GM23338 (cell line): ENCODE measurements around the gene DGKD. TPM values are rescaled to one million over a fixed set of nuclear protein-coding genes. Genes with fewer than 3 reads are reported as not detected.

ENCODE experiments used
- ATAC-seq: fragments of 200-7000 bp; cut with Tn5 transposase; 3 replicates; pipeline ENCODE4 v1.9.1; 2020
- DNase-seq: peaks from one replicate; pipeline ENCODE4 v3.0.0-alpha.2; 2015; ENCODE audit warnings: low spot score
- H2AFZ ChIP-seq: fragments of 200-600 bp; sonication (generic); 2 replicates; pipeline ENCODE4 v1.8.0; 2016; ENCODE audit warnings: antibody characterized with exemption, mild to moderate bottlenecking, moderate library complexity
- H3F3A ChIP-seq: fragments of 200-600 bp; sonication (generic); replicated peaks from 2 replicates; pipeline ENCODE4 v1.8.0; 2017; ENCODE audit warnings: antibody characterized with exemption, mixed run types, low read depth
- H3K27ac ChIP-seq: fragments of 200-600 bp; sonication (generic); 2 replicates; pipeline ENCODE4 v1.6.1; 2016; ENCODE audit warnings: low read depth
- H3K27me3 ChIP-seq: fragments of 200-600 bp; sonication (generic); 2 replicates; pipeline ENCODE4 v1.8.0; 2016; ENCODE audit warnings: mild to moderate bottlenecking, mixed run types, moderate library complexity; ENCODE audit not compliant: insufficient read depth
- H3K36me3 ChIP-seq: fragments of 200-600 bp; sonication (generic); 2 replicates; pipeline ENCODE4 v1.8.0; 2016; ENCODE audit warnings: mild to moderate bottlenecking; ENCODE audit not compliant: insufficient read depth
- H3K4me1 ChIP-seq: fragments of 200-600 bp; sonication (generic); 2 replicates; pipeline ENCODE4 v1.8.0; 2016; ENCODE audit warnings: mild to moderate bottlenecking, moderate library complexity; ENCODE audit not compliant: insufficient read depth
- H3K4me2 ChIP-seq: fragments of 200-600 bp; sonication (generic); 2 replicates; pipeline ENCODE4 v1.7.1; 2017; ENCODE audit warnings: mixed run types
- H3K4me3 ChIP-seq: fragments of 200-600 bp; sonication (generic); 2 replicates; pipeline ENCODE4 v1.6.1; 2016; ENCODE audit warnings: mixed run types
- H3K79me2 ChIP-seq: fragments of 200-600 bp; sonication (generic); replicated peaks from 2 replicates; pipeline ENCODE4 v1.8.0; 2017; ENCODE audit warnings: mild to moderate bottlenecking; ENCODE audit not compliant: insufficient read depth
- H3K9me2 ChIP-seq: fragments of 200-600 bp; sonication (generic); 2 replicates; pipeline ENCODE4 v1.8.0; 2017; ENCODE audit not compliant: insufficient read depth
- H4K20me1 ChIP-seq: fragments of 200-600 bp; sonication (generic); replicated peaks from 2 replicates; pipeline ENCODE4 v1.8.0; 2017; ENCODE audit warnings: mild to moderate bottlenecking; ENCODE audit not compliant: insufficient read depth
- H3K27ac Mint-ChIP-seq: 2 replicates; pipeline ENCODE4 v1.8.0; 2020; ENCODE audit warnings: inconsistent platforms, mild to moderate bottlenecking, moderate library complexity, mixed read lengths
- H3K27me3 Mint-ChIP-seq: 3 replicates; pipeline ENCODE4 v1.8.0; 2022; ENCODE audit warnings: low read depth, mild to moderate bottlenecking, moderate library complexity, mixed read lengths, inconsistent platforms; ENCODE audit not compliant: insufficient read depth, poor library complexity
- H3K36me3 Mint-ChIP-seq: 3 replicates; pipeline ENCODE4 v1.8.0; 2021; ENCODE audit warnings: low read depth, mild to moderate bottlenecking, inconsistent platforms, moderate library complexity, mixed read lengths
- H3K4me1 Mint-ChIP-seq: 3 replicates; pipeline ENCODE4 v1.8.0; 2020; ENCODE audit warnings: mild to moderate bottlenecking, inconsistent platforms, mixed read lengths
- H3K4me3 Mint-ChIP-seq: 3 replicates; pipeline ENCODE4 v1.8.0; 2021; ENCODE audit warnings: moderate library complexity, mild to moderate bottlenecking, inconsistent platforms, mixed read lengths
- H3K9me3 Mint-ChIP-seq: 3 replicates; pipeline ENCODE4 v1.8.0; 2020; ENCODE audit warnings: moderate library complexity, mild to moderate bottlenecking, inconsistent platforms, mixed read lengths
- CREB1 ChIP-seq: fragments of 250-450 bp; sonication (Bioruptor Pico); IDR thresholded peaks from 2 replicates; pipeline ENCODE4 v1.5.0; 2020; ENCODE audit warnings: low read depth, mild to moderate bottlenecking, moderate library complexity
- CTCF ChIP-seq, 2 experiments: fragments of 200-600 bp in 1 of 2; sonication (generic) in 1 of 2; conservative IDR thresholded peaks; 2 replicates each; pipeline versions ENCODE4 v1.5.1 to v1.6.1; 2016 to 2017; ENCODE audit warnings: antibody characterized with exemption in 2 of 2, low read depth in 2 of 2, mild to moderate bottlenecking in 2 of 2, moderate library complexity in 1 of 2
- ETS1 ChIP-seq: IDR thresholded peaks from 2 replicates; pipeline ENCODE4 v1.6.1; 2016; ENCODE audit warnings: antibody characterized with exemption
- EZH2 ChIP-seq: fragments of 200-600 bp; sonication (generic); IDR thresholded peaks from one replicate; pipeline ENCODE4 v1.8.0; 2017; ENCODE audit warnings: antibody characterized with exemption, mild to moderate bottlenecking, low read depth; ENCODE audit not compliant: unreplicated experiment
- EZH2phosphoT487 ChIP-seq: fragments of 200-600 bp; sonication (generic); IDR thresholded peaks from one replicate; pipeline ENCODE4 v1.8.1; 2018; ENCODE audit warnings: antibody characterized with exemption; ENCODE audit not compliant: unreplicated experiment
- JUNB ChIP-seq: IDR thresholded peaks from one replicate; pipeline ENCODE4 v1.6.1; 2016; ENCODE audit warnings: antibody characterized with exemption; ENCODE audit not compliant: unreplicated experiment
- NANOG ChIP-seq: IDR thresholded peaks from 2 replicates; pipeline ENCODE4 v1.6.1; 2016; ENCODE audit warnings: antibody characterized with exemption, borderline replicate concordance
- POLR2AphosphoS5 ChIP-seq: IDR thresholded peaks from 2 replicates; pipeline ENCODE4 v1.6.1; 2016; ENCODE audit warnings: antibody characterized with exemption, low read depth
- REST ChIP-seq: IDR thresholded peaks from one replicate; pipeline ENCODE4 v1.6.1; 2018; ENCODE audit warnings: antibody characterized with exemption; ENCODE audit not compliant: unreplicated experiment
- STAT1 ChIP-seq: IDR thresholded peaks from one replicate; pipeline ENCODE4 v1.6.1; 2016; ENCODE audit warnings: antibody characterized with exemption; ENCODE audit not compliant: unreplicated experiment
- ZNF114 ChIP-seq: fragments of 250-450 bp; sonication (Bioruptor Pico); IDR thresholded peaks from 2 replicates; pipeline ENCODE4 v1.5.0; 2020; ENCODE audit warnings: mild to moderate bottlenecking, moderate library complexity
- ZNF331 ChIP-seq: fragments of 250-450 bp; sonication (Bioruptor Pico); IDR thresholded peaks from 2 replicates; pipeline ENCODE4 v1.5.0; 2020; ENCODE audit warnings: low read depth, mild to moderate bottlenecking, moderate library complexity
- ZNF462 ChIP-seq: fragments of 250-450 bp; sonication (Bioruptor Pico); IDR thresholded peaks from 2 replicates; pipeline ENCODE4 v1.5.0; 2020; ENCODE audit warnings: mild to moderate bottlenecking, moderate library complexity
- polyA plus RNA-seq: library from polyadenylated mRNA; unstranded; fragments of >200 nt; fragmentation: Nextera tagmentation; extraction: Ambion mirVana; gene quantifications from 2 replicates; pipeline ENCODE4 v1.2.1, GENCODE V29; 2016
- total RNA-seq: library from RNA; depleted of rRNA; stranded (reverse); fragments of >200 nt; shearing (Covaris generic); gene quantifications from 2 replicates; pipeline ENCODE4 v1.2.3, GENCODE V29; 2014

DGKD gene
- total and polyA plus RNA-seq, 2 experiments from 2014 or later, result 11.1 to 23.4 TPM

- Histone ChIP-seq H4K20me1 (no peaks in the 10 kb centered on the region), H3K36me3 (0 out of 2 replicates have a peak, but pooled peaks cover 3% of the 10 kb centered on the region), H3F3A (no peaks in the 10 kb centered on the region), H3K27ac (no peak overlapping the region), H3K9me2 (no peaks in the 10 kb centered on the region), H3K4me2 (no peak overlapping the region), H3K4me3 (no peak overlapping the region), H2AFZ (no peak overlapping the region), H3K79me2 (no peaks in the 10 kb centered on the region), H3K27me3 (no peaks in the 10 kb centered on the region), H3K4me1 (no peaks in the 10 kb centered on the region)
- no peak for TF ChIP-seq EZH2
- TF ChIP-seq EZH2phosphoT487, result no peak
- TF ChIP-seq STAT1, result no peak
- no peak for TF ChIP-seq ZNF114 (CRISPR knock-in tag)
- no peak for TF ChIP-seq CTCF (conservative IDR thresholded peaks at IDR 0.05; ENCODE audit: low read depth in 2 of 2)
- TF ChIP-seq POLR2AphosphoS5, result no peak
- no peak for TF ChIP-seq NANOG
- no peak for TF ChIP-seq ETS1
- TF ChIP-seq ZNF462 (CRISPR knock-in tag), result no peak
- no peak for TF ChIP-seq CREB1 (CRISPR knock-in tag)
- TF ChIP-seq REST, result no peak
- TF ChIP-seq ZNF331 (CRISPR knock-in tag), result no peak
- no peak for TF ChIP-seq JUNB
- DNase-seq (no peak), ATAC-seq (no peak)
- no peaks in the 10 kb centered on the region; the same call in 2 of the 3 replicates for H3K4me1 Mint-ChIP-seq
- peaks cover 12% of the 10 kb centered on the region for H3K27me3 Mint-ChIP-seq
- H3K4me3 Mint-ChIP-seq, result no peak overlapping the region
- H3K9me3 Mint-ChIP-seq, result peaks cover 2% of the 10 kb centered on the region; the same call in 1 of the 3 replicates
- H3K27ac Mint-ChIP-seq, result no peak overlapping the region
- H3K36me3 Mint-ChIP-seq, result peaks cover 34% of the 10 kb centered on the region
Observed at GRCh38 chr2:233462202-233462785, 108.0 kb downstream of the DGKD start.
